ENCODE data around the gene ZBTB24. TPM values are rescaled to one million over a fixed set of nuclear protein-coding genes. Genes with fewer than 3 reads are reported as not detected.
A peak's percentile ranks its signal among the peaks of the same experiment; 100 is the strongest.
"Not testable (repeated sequence)": the region's sequence is repeated elsewhere in the genome, so short reads cannot be mapped to it uniquely, and the experiment has no call there.

Gene ZBTB24
- 1 to 10 TPM; 4.0 to 7.4 (median 5.7) TPM for polyA plus RNA-seq (ENCODE audit: insufficient read length in 10 of 10)
- long read RNA-seq, donor 1: 0 reads
- long read RNA-seq, donor 2: 0 reads
- long read RNA-seq, donor 3: 0 reads
- long read RNA-seq, donor 4: 0 reads
- long read RNA-seq, donor 5: 0 reads
- long read RNA-seq, donor 6, full-length matches to known transcripts: 1 of 1 reads
- long read RNA-seq, donor 6, partial matches to known transcripts: 0 of 1 reads
- long read RNA-seq, donor 6, other reads (novel, unspliced or antisense): 0 of 1 reads
- long read RNA-seq, donor 7, full-length matches to known transcripts: 1 of 1 reads
- long read RNA-seq, donor 7, partial matches to known transcripts: 0 of 1 reads
- long read RNA-seq, donor 7, other reads (novel, unspliced or antisense): 0 of 1 reads
- long read RNA-seq, donor 8, full-length matches to known transcripts: 1 of 1 reads
- long read RNA-seq, donor 8, partial matches to known transcripts: 0 of 1 reads
- long read RNA-seq, donor 8, other reads (novel, unspliced or antisense): 0 of 1 reads
- long read RNA-seq, donor 9: 0 reads

DNA sequence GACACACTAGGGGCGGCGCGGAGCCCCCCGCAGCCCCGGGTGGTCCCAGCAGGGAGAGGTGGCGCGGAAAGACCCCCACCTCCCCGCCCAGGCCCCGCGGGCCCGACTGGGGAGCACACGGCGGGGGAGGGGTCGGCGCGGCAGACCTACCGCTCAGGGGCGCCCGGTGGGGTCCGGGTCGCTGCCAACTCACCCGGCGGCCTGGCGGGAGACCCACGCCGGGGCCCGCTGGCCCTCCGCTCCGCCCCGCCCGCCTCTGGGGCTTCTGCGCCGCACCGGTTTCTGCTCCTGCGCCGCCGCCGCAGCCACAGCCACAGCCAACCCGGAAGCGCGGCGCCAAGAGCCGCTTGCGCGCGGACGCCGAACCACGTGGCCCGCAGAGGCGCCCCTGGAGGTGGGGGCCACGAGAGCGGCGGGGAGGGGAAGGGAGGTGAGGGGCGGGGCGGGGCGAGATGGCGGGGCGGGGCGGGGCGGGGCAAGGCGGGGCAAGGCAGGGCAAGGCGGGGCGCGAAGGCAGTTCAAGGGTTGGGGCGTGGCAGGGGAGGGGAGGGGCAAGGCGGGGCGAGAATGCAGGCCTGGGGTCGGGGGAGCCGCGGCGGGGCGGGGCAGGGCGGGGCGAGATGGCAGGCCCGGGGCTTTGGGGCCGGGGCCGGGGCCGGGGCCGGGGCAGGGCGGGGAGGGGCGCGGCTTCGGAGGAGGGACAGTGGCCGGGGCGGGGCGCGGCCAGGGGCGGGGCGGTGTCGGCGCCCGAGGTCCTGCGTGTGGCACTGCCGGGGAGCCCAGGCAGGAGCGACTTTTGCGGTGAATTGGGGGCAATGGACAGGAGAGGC is at the start of gene ZBTB24:
TSS of gene ZBTB24 (minus strand) at position 315 of the 830 bp plus-strand sequence. CDS start 1,193 bp downstream, outside the sequence.
- DNase-seq: peak; percentile 87 to 94 (median 91)

DNA sequence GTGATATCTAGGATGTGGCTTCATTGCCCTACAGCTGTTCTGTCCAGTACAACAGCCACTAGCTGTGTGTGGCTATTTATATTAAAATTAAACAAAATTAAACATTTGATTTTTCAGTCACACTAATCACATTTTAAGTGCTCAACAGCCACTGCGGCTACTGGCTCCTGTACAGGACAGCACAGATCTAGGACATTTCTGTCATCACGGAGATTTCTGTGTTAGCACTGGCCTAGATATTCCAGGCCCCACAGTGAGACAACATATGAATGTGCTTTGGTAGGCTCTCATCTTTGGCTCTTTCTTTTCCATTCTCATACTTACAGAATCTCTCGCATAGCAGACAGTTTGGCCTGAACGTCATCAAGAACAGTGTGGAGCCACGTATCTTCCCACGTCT is 48.4 kb upstream of the ZBTB24 start:
- no peak for DNase-seq

DNA sequence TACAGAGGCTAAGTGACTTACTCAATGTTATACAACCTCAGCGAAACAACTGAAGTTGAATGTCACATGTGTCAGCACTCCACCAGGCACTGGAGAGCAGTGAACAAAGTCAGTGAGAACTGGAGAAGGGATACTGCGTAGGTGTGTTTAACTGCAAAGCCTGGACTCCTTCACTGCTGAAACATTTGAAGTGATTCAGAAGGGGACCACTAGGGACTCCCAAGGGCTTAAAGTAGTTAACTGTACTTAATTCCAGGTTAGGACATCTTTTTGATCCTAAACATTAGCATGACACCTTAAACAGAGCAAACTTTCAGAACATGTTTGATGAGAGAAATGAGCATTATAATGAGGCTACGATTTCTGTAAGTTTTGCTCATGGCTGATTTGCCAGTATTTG is 45.0 kb upstream of the ZBTB24 start:
- no peak for DNase-seq

DNA sequence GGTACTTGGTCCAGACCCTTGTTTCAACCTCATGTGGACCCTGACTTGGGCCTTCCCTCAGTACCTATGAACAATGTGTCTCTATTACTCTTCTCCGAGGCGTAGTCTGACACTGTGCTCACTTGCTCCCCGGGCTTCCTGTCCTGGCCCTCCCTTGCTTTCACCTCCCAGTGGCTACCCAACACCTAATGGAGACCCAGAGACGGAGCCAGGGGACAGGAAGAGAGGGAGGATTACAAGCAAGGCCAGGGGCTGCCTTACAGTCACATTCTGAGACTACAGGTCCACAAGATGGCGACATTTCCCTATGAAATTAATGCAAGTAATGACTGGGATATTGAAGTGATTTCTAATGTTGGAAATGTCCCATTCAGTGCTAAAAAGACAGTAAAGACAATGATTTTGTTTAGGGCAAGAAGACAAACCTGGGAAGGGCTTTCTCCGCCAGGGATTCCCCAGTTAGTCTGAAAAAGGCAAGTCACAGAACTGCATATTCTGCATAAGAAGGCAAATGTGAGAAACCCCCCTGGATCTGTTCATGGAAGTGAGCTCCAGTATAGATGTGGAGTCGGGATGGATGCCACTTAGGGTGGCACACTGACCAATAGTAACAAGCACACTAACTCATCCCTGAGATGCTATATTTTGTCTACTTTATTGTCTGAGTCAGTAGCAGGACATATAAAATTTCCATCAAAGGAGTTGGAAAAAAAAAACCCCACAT is 44.0 kb upstream of the ZBTB24 start:
- DNase-seq: peak; percentile 52 to 77 (median 61)

DNA sequence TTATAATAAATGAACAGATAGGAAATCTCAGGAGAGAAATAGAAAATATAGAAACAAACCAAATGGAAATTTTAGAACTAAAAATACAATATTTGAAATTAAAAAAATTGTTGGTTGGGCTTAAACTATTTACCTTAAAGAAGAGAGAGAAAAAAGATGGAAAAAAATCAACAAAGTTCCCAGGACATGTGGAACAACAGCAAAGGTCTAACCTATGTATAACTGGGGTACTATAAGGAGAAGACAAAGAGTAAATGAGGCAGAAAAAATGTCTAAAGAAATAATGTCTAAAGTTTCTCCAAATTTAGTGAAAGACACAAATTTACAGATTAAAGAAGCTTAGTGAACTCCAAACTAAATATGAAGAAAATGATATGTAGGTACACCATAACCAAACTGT is 41.1 kb upstream of the ZBTB24 start:
- no peak for DNase-seq

DNA sequence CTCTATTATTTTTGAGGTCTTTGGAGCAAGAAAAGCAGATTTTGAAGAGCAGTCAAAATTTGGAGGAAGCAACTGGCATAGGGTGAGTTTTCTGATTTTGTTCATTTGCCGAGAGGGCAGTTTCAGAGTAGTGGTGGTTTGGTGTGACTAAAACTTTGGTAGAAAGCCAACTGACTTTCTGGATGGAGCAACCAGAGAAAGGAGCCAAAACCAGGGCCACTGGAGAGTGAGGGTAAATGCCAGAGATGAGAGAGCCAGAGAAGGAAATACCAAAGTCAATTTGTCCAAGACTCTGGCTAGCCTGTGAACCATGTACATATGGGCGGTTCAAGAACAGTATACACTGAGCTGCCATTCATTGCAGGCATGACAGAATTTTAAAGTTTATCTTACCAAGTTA is 40.5 kb upstream of the ZBTB24 start:
- no peak for DNase-seq

DNA sequence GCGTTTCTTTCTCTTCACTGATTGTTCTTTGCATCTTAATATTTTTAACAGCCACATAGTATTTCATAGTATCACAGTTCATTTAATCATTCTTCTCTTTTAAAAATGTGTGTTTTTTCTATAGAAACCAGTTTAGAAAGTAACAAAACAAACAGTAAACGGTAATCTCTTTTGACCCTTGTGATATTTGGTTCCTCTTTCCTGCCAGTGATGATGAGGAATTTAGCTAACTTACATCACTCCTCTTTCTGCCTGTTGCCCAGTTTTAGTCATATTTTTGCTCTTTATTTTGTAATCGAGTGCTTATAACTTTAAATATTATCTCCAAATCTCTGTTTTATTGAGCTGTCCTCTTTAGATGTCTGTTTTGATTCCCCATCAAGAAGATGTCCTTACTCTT is 38.1 kb upstream of the ZBTB24 start:
- no peak for DNase-seq

DNA sequence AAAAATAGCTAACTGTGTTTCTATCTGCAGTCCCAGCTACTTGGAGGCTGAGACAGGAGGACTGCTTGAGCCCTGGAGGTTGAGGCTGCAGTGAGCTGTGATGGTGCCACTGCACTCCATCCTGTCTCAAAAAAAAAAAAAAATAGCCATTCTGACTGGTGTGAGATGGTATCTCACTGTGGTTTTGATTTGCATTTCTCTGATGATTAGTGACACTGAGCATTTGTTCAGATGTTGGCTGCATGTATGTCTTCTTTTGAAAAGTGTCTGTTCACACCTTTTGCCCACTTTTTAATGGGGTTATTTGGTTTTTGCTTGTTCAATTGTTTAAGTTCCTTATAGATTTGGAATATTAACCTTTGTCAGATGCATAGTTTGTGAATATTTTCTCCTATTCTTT is 36.6 kb upstream of the ZBTB24 start:
- DNase-seq: not testable (repeated sequence)

DNA sequence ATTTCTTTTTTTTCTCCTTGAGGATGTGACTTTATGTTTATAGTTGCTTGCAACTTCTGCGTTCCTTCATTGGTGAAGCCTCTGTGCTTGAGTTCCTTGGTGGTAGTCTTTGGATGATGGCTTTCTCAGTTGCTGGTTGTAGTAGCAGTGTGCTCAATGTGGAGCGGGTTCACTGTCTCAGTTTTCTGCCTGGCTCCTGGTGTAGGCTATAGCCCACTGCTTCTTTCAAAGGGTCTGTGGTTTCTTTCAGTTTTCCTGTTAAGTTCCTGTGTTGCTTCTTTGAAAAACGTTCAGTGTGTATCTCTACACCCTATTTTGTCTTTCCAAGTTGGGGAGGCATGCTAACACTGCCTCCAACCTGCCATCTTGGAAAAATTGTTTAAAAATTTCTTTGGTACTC is 33.9 kb upstream of the ZBTB24 start:
- no peak for DNase-seq

DNA sequence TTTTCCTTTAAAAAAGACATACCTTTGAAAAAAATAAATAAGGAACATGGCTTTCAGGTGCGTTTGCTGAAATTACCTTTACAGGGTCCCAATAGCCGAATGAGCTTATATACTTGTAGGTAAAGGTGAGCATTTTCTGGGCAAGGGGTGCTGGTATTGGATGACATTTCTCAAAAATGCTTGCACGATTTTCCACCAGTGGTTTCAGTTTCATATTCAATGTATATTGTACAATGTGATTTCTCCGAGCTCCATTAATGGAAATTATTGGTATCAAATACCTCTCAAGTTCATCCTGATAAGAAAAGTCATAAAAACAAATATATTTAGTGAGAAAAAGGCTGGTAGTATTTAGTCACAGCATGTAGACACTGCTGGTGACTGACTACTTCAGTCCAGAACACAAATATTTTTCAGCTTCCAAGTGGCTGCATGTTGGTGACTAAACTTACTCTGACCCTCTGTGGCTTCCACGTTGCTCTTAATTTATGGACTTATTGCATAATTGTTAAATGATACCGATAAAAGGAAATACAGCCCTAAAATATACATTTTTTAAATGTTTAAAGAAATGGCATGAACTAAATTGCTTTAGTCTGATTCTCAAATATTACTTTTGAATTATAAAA is 32.9 kb upstream of the ZBTB24 start:
- no peak for DNase-seq

DNA sequence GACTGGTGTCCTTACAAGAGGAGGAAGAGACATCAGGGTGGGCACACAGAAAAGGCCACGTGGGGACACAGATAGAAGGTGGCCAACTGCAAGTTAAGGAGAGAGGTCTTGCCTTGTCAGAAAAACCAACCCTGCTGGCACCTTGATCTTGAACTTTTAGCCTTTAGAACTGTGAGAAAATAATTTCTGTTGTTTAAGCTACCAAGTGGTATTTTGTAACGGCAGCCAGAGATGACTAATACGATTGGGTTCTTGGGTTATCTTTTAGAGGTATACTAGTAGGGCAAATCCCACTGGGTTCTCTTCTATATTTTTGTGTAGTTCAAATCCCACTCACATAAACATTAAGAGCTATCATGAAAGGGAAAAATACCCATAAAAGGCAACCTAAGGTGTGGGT is 31.9 kb upstream of the ZBTB24 start:
- no peak for DNase-seq

DNA sequence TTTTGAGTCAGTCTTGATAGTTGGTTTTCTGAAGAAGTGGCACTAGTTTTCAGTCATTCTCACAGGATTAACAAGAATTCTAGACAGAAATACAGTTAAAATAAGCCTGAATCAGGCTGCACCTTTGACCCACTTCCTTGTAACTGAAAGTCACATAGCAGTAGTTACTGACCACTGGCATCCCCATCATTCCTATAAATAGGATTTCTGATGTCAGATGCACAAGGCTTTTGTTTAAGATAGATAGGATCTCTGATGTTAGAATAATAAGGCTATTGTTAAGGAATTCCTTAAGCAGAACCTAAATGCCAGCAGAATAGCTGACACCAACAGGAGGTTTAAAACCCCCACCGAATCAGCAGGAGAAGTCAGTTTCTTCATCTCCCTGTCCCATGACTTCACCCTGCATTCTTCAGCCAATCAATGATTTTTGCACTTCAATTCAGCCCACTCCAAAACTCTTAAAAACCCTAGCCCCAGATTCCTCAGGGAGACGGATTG is 30.6 kb upstream of the ZBTB24 start:
- no peak for DNase-seq

DNA sequence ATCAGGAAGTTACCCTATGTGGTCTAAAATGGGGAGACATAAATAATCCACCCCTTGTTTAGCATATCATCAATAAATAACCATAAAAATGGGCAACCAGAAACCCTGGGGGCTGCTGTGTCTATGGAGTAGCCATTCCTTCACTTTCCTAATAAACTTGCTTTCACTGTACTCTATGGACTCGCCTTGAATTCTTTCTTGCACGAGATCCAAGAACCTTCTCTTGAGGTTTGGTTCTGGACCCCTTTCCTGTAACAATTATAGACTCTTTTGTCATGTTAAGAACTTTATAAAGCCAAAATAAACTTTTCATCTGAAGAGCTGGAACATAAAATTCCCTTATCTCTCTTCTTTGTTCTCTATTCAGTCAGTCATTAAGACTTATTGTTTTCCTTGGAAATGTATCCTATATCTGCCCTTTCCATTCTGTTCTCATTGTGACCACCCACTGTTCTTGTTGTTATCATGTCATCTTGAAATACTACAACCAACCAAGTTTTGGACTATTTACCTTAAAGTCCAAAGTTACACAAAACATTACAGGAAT is 29.3 kb upstream of the ZBTB24 start:
- DNase-seq: no peak

DNA sequence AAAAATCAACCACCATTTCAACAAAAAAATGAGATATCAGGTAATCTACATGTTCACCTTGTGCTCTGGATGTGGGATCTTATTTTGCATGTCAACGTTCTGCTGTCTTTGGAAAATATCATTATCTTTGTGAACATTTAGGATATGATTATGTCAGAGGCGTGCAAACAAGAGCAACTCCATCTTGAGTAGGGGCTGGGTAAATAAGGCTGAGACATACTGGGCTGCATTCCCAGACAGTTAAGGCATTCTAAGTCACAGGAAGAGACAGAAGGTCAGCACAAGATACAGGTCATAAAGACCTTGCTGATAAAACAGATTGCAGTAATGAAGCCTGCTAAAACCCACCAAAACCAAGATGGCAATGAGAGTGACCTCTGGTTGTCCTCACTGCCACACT is 28.8 kb upstream of the ZBTB24 start:
- DNase-seq: no peak

DNA sequence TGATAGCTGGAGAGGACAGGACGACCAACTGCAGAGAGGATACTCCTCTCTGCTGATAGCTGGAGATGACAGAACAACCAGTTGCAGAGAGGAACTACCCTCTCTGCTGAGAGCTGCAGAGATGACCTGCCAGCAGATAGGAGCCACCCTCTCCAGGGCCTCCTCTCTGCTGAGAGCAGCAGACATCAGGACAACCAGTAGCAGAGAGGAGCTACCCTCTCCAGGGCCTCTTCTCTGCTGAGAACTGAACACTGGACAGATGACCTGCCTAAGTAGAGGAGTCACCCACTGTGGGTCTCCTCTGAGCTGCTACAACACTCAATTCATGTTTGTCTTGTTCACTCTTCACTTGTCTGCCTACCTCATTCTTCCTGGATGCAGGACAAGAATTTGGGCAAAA is 27.3 kb upstream of the ZBTB24 start:
- DNase-seq: no peak

DNA sequence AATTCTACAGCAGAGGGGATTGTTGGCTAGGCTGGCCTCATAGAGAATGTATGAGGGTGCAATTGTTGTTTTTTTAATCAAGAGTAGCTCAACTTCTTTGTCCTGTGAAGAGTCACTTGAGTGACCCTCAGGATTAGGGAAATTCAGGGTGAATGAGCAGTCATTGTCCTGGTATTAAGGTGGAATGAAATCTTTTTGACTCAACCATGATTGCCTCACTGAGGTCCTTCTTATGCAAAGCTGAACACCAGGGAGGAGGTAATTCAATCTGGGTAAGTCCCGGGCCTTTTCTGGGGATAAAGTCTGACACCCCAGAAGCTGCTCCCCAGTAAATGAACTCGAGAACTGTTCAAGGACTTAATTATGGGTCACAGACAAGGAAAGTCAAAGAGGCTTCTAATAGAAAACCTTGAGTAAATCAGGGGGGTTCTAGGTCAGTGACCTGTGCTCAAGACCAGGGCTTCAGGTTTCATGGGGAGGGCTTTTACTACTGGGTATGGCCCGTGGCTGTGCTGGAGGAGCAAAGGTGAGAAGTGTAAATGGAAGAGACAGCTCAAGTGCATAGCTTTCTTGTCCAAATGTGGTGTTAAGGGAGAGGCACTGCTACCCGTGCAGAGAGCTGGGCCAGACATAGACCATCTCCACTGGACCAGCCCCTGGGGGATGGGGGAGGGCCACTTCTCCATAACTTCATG is 25.3 kb upstream of the ZBTB24 start:
- no peak for DNase-seq

DNA sequence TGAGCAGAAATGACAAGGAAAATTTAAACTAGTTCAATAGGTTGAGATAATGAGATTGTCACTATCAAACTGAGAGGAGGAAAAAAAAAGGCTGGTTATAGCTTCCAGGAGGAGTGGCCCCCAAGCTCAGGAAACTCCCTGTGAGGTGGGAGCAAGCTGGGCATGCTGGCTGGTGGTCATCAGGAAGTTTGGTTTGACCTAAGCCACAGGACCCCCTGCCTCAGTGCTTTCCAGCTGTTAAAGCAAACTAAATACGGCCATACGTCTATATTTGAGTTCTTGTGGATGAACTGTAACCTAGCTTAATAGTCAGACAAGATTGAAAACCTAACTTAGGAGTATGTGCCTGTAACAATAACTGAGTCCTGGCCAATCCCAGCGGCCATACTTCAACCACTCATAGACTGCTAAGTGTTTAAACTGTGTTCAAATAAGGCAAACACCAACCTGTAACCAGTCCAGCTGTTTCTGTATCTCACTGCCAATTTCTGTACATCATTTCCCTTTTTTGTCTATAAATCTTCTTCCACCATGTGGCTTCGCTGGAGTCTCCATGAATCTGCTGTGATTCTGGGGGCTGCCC is 24.6 kb upstream of the ZBTB24 start:
- no peak for DNase-seq

DNA sequence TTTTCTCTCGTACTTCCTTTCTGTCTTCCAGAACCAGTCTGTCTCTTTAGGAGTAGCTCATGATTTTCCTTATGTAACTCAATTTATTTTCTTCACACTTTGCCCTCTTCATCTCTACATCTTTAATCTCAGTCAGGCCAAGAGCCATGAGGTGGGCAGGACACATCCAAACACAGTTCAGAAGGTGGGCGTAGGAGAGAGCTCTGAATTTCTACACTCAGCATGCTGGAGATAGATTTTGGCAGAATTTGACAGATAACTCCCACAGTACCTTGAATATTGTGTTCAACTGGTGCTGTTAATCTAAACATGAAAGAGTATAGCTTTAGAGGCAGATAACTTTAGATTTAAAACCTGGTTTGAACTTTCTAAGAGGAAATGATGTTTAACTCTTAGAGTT is 23.8 kb upstream of the ZBTB24 start:
- DNase-seq: no peak

DNA sequence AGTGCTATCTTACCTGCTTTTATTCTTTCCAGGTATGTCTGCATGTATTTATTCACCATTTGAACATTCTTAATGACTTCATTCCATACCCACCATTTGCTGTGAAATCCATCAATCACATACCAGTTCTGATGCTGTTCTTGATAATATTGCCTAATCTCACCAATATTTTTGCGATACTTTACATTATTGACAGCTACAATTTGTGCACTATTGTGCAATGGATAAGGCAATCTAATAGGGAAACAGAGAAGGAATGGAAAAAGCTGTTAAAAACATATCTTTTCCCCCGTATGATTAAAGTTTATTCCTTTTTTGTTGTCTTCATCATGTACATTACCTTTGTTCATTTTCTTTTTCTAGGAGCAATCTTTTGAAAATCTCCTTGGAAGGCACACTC is 23.3 kb upstream of the ZBTB24 start:
- no peak for DNase-seq
